Muscle of leg (tissue), 11 donors: ENCODE results near the gene TMOD1. TPM values are rescaled to one million over a fixed set of nuclear protein-coding genes. Genes with fewer than 3 reads are reported as not detected.
A peak's percentile ranks its signal among the peaks of the same experiment; 100 is the strongest.

Experiments used
- DNase-seq: peaks from one replicate; pipeline ENCODE4 v3.0.0; 2013
- H3K27ac ChIP-seq: one replicate; pipeline ENCODE4 v1.5.1; 2013; ENCODE audit warnings: mild to moderate bottlenecking, low read length, control low read depth
- H3K27me3 ChIP-seq: one replicate; pipeline ENCODE4 v1.6.1; 2013; ENCODE audit warnings: low read length; ENCODE audit not compliant: control insufficient read depth, insufficient read depth
- H3K36me3 ChIP-seq: one replicate; pipeline ENCODE4 v1.6.1; 2013; ENCODE audit warnings: low read length; ENCODE audit not compliant: control insufficient read depth, insufficient read depth
- H3K4me1 ChIP-seq: one replicate; pipeline ENCODE4 v1.6.1; 2013; ENCODE audit warnings: low read length; ENCODE audit not compliant: control insufficient read depth, insufficient read depth
- H3K4me3 ChIP-seq: one replicate; pipeline ENCODE4 v1.5.1; 2013; ENCODE audit warnings: low read length, control low read depth
- H3K9me3 ChIP-seq: replicated peaks from 2 replicates; pipeline ENCODE4 v1.6.1; 2013; ENCODE audit warnings: low read depth, low read length; ENCODE audit not compliant: control insufficient read depth
- WGBS: methylation state at CpG from one replicate; pipeline ENCODE4 v1.1.5; 2013; ENCODE audit warnings: missing lambda C conversion rate; ENCODE audit not compliant: insufficient coverage; 5-methylcytosine and 5-hydroxymethylcytosine counted together
- polyA plus RNA-seq, 8 donors: library from polyadenylated mRNA; unstranded; fragments of 120-200 nt; gene quantifications; one replicate each; pipeline versions ENCODE4 v1.2.1 to v1.2.3, GENCODE V29; 2013; ENCODE audit warnings: inconsistent platforms in 1 of 8, low replicate concordance in 1 of 8; ENCODE audit not compliant: insufficient read length in 8 of 8, insufficient read depth in 1 of 8
- total RNA-seq: library from RNA; stranded (reverse); fragments of 120-200 nt; gene quantifications from one replicate; pipeline ENCODE4 v1.2.4, GENCODE V29; 2013

TMOD1 gene
- total and polyA plus RNA-seq, 9 donors, result 46.1 to 139 (median 102) TPM

DNA sequence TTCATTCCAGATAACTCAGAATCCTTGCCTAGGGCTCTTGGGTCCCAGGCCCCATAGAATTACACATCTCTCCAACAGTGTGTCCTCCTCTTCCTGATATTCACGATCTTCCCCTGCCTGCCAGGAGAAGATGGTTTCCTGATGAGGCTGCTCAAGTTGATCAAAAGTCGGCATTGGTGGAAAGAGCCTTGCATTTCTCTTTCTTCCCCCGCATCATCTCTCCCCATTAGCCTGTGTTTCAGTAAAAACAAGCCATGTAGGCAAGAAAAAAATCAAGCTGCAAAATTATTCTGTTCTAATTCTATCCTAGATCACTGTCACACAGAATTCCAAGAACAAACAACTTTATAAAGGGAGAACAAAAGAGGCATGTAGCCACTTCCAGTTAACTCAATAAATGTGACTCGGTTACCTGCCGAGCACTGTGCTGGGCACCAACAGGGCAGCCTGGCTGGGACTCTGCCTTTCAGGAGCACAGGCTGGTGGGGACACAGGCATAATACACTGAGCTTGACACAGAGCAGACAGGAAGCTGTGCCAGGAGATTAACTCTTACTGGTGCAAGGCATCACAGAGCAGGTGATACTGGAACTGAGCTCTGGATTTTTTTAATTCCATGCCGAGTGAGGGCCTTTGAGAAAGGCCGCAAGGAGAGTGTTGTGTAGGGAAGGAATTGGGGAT is 25.6 kb downstream of the TMOD1 start:
- DNase-seq, result no peak
- WGBS, result 71% methylated on average over 5 of the region's 7 CpGs
- no peak overlapping the region for H3K4me3 ChIP-seq
- no peak overlapping the region for H3K27ac ChIP-seq
- peaks cover 3% of the 10 kb centered on the region for H3K36me3 ChIP-seq
- peaks cover 25% of the 10 kb centered on the region for H3K4me1 ChIP-seq
- no peaks in the 10 kb centered on the region for H3K9me3 ChIP-seq
- no peaks in the 10 kb centered on the region for H3K27me3 ChIP-seq

- no peaks in the 10 kb centered on the region for H3K27me3 ChIP-seq
- H3K4me1 ChIP-seq, result peaks cover 27% of the 10 kb centered on the region
These were observed 26.4 kb downstream of the TMOD1 start for GRCh38 chr9:97527626-97528528.

GRCh38 chr9:97528529-97529230 is 27.2 kb downstream of the TMOD1 start:
- peak; percentile 21 for DNase-seq
- Histone ChIP-seq H3K4me3 (no peak overlapping the region), H3K9me3 (no peaks in the 10 kb centered on the region), H3K27ac (peak overlapping the region; percentile 53), H3K36me3 (peaks cover 3% of the 10 kb centered on the region), H3K27me3 (no peaks in the 10 kb centered on the region), H3K4me1 (peaks cover 27% of the 10 kb centered on the region)
- 79% methylated on average over 5 of the region's 8 CpGs for WGBS

More at GRCh38 chr9:97527626-97528528, 26.4 kb downstream of the TMOD1 start:
- H3K27ac ChIP-seq, result peak overlapping the region; percentile 53
- DNase-seq, result peak; percentile 16
- no peaks in the 10 kb centered on the region for H3K9me3 ChIP-seq
- 70% methylated on average over 15 of the region's 18 CpGs for WGBS
- H3K36me3 ChIP-seq, result peaks cover 3% of the 10 kb centered on the region
- H3K4me3 ChIP-seq, result no peak overlapping the region

GRCh38 chr9:97529363-97530076 is 28.1 kb downstream of the TMOD1 start:
- DNase-seq, result peak; percentile 10

DNA sequence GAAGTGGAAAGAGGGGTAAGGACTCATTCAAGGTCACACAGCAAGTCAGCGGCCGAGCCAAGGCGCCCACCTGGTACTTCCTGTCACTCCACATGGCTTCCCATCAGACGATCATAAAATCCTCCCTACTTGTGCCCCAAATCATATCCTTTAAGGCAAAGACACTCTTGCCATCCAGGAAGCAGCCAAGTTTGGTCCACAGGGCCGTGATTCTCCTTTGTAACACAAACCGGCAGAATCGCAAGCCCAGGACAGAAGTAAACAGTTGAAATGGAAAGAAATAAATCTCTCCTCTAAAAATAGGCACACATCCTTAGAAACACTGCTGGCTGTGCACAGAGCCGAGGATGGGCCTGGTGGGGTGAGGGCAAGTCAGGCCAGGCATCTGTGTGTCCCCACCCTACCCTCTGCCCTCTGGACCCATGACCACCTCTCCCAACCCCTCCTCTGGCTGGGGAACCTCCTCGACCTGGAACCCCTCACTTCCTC is 30.5 kb downstream of the TMOD1 start:
- no peak overlapping the region for H3K27ac ChIP-seq
- 33% methylated on average over 2 of the region's 9 CpGs for WGBS
- H3K4me1 ChIP-seq, result peaks cover 47% of the 10 kb centered on the region
- DNase-seq, result no peak
- no peaks in the 10 kb centered on the region for H3K27me3 ChIP-seq
- H3K9me3 ChIP-seq, result no peaks in the 10 kb centered on the region
- H3K36me3 ChIP-seq, result no peaks in the 10 kb centered on the region
- no peak overlapping the region for H3K4me3 ChIP-seq

More at GRCh38 chr9:97529363-97530076, 28.1 kb downstream of the TMOD1 start:
- no peak overlapping the region for H3K27ac ChIP-seq
- H3K4me3 ChIP-seq, result no peak overlapping the region
- H3K36me3 ChIP-seq, result peaks cover 3% of the 10 kb centered on the region
- peaks cover 27% of the 10 kb centered on the region for H3K4me1 ChIP-seq
- no peaks in the 10 kb centered on the region for H3K9me3 ChIP-seq
- H3K27me3 ChIP-seq, result no peaks in the 10 kb centered on the region
- 28% methylated on average over 9 of the region's 11 CpGs for WGBS

DNA sequence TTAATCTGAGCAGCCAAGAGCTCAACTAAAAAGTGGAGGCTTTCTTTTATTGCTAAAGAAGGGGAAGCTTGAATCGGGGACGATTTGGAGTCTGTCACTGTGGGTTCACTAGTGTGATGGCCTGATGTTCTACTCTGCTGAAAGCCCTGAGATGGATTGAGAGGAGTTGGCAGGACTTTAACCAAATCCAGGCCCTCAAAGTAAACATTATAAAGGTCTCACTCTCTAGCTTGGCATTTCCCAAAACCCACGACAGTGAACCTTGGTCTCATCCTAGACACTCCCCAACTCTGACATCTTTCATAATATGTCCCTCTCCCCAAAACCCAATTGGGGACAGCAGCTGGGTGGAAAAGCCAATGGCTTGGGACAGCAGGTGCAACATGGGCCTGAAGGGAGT is 32.7 kb downstream of the TMOD1 start:
- 100% methylated on average over 1 of the region's 3 CpGs for WGBS
- Histone ChIP-seq H3K27ac (no peak overlapping the region), H3K9me3 (no peaks in the 10 kb centered on the region), H3K4me1 (peaks cover 28% of the 10 kb centered on the region), H3K4me3 (no peak overlapping the region), H3K27me3 (no peaks in the 10 kb centered on the region), H3K36me3 (no peaks in the 10 kb centered on the region)
- no peak for DNase-seq

DNA sequence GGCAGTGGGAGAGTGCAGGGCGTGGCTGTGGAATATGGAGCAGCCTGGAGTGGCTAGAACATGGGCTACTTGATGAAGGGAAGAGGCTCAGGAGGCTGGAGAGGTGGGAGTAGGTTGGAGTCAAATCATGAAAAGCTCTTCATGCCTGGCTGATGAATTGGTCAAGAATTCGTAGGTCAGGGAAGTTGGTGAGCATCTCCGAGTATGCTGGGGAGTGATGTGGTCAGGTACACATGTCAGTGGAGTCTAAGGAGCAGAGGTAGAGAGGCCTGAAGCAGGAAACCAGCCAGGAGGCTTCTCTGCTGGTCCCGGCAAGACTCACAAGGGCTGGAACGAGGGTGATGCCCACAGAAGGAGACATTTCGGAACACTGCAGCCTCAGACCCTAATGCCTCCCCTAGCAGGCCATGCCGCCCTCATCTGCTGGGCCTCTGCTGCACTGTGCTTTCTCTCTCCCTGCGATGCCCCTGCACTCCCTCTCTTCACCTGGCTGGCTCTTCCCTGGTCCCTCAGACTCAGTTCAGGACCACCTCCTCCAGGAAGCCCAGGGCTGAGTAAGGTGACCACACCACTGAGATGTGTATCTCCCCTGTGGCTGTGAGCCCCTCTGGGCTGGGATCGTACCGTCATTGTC is 33.6 kb downstream of the TMOD1 start:
- Histone ChIP-seq H3K27ac (peak overlapping the region; percentile 7), H3K27me3 (no peaks in the 10 kb centered on the region), H3K36me3 (no peaks in the 10 kb centered on the region), H3K4me1 (peaks cover 28% of the 10 kb centered on the region), H3K9me3 (no peaks in the 10 kb centered on the region), H3K4me3 (no peak overlapping the region)
- DNase-seq, result no peak
- 89% methylated on average over 8 of the region's 10 CpGs for WGBS

GRCh38 chr9:97535771-97536170 is 34.3 kb downstream of the TMOD1 start:
- Histone ChIP-seq H3K4me1 (peaks cover 28% of the 10 kb centered on the region), H3K27ac (peak overlapping the region; percentile 51)

DNA sequence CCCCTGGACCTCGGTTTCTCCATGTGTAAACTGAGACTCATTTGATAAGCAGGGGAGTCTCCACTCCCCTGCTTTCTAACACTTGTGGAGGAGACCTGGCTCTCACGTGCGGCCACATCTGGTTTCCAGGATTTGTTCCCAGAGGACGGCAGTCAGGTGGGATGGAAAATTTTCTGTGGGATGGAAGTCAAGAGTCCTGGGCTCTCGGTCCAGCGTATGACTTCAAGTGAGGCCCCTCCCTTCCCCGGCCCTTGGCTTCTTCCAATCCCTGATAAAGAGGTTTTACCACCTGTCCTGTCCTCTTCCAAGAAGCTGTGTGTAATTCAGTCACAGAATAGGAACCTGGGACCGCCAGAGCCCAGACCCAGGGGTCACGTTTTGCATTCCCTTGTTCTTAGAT is 35.0 kb downstream of the TMOD1 start:
- no peaks in the 10 kb centered on the region for H3K27me3 ChIP-seq
- H3K9me3 ChIP-seq, result no peaks in the 10 kb centered on the region
- H3K4me1 ChIP-seq, result peaks cover 28% of the 10 kb centered on the region
- no peak overlapping the region for H3K4me3 ChIP-seq
- 35% methylated on average over 3 of the region's 9 CpGs for WGBS
- H3K36me3 ChIP-seq, result no peaks in the 10 kb centered on the region
- DNase-seq, result no peak
- peak overlapping the region; percentile 51 for H3K27ac ChIP-seq

More at GRCh38 chr9:97535771-97536170, 34.3 kb downstream of the TMOD1 start:
- no peaks in the 10 kb centered on the region for H3K27me3 ChIP-seq
- no peaks in the 10 kb centered on the region for H3K36me3 ChIP-seq
- H3K9me3 ChIP-seq, result no peaks in the 10 kb centered on the region
- 35% methylated on average over 2 of the region's 5 CpGs for WGBS
- no peak for DNase-seq
- no peak overlapping the region for H3K4me3 ChIP-seq
